Astrocyte of the spinal cord (primary cell): ENCODE results near the gene TRPV4.

Experiments used
- DNase-seq: peaks from one replicate; pipeline ENCODE4 v3.0.0; 2011; ENCODE audit warnings: low read depth, low spot score
- H3K4me3 ChIP-seq: 2 replicates; pipeline ENCODE4 v1.5.1; 2011; ENCODE audit warnings: low read depth, mild to moderate bottlenecking, low read length, moderate library complexity
- in situ Hi-C: cut with HindIII; loops from 2 replicates; pipeline ENCODE4 v1.10.0; 2017; ENCODE audit warnings: low sequenced_read_pairs
- TF ChIP-seq, protein P1 (sequence below): IDR thresholded peaks from 2 replicates; pipeline ENCODE4 v1.5.1; 2012; ENCODE audit warnings: low read depth, mild to moderate bottlenecking, low read length, inconsistent platforms

Gene TRPV4

DNA sequence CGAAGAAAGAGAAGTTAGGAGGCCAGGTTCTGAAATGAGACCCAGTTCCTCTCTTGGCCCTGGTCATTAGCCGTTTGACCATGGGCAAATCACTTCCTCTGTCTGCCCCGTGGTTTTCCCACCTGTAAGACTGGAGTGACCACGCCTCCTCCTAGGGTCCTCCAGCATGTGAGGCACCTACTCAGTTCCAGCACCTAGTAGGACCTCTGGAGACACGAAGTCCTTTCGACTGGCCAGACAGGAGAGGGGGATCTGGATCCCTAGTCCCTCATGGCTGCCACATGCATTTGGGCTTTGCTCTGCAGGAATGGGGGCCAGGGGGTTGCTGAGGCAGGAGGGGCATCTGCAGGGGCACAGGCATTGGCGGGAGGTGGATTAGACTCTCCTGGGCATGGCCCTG lies 16.3 kb downstream of the TRPV4 start:
- DNase-seq, result no peak
- H3K4me3 ChIP-seq, result no peak overlapping the region
- in situ Hi-C loops, result no loop called here
- TF ChIP-seq, protein P1, sequence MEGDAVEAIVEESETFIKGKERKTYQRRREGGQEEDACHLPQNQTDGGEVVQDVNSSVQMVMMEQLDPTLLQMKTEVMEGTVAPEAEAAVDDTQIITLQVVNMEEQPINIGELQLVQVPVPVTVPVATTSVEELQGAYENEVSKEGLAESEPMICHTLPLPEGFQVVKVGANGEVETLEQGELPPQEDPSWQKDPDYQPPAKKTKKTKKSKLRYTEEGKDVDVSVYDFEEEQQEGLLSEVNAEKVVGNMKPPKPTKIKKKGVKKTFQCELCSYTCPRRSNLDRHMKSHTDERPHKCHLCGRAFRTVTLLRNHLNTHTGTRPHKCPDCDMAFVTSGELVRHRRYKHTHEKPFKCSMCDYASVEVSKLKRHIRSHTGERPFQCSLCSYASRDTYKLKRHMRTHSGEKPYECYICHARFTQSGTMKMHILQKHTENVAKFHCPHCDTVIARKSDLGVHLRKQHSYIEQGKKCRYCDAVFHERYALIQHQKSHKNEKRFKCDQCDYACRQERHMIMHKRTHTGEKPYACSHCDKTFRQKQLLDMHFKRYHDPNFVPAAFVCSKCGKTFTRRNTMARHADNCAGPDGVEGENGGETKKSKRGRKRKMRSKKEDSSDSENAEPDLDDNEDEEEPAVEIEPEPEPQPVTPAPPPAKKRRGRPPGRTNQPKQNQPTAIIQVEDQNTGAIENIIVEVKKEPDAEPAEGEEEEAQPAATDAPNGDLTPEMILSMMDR, result no peak

DNA sequence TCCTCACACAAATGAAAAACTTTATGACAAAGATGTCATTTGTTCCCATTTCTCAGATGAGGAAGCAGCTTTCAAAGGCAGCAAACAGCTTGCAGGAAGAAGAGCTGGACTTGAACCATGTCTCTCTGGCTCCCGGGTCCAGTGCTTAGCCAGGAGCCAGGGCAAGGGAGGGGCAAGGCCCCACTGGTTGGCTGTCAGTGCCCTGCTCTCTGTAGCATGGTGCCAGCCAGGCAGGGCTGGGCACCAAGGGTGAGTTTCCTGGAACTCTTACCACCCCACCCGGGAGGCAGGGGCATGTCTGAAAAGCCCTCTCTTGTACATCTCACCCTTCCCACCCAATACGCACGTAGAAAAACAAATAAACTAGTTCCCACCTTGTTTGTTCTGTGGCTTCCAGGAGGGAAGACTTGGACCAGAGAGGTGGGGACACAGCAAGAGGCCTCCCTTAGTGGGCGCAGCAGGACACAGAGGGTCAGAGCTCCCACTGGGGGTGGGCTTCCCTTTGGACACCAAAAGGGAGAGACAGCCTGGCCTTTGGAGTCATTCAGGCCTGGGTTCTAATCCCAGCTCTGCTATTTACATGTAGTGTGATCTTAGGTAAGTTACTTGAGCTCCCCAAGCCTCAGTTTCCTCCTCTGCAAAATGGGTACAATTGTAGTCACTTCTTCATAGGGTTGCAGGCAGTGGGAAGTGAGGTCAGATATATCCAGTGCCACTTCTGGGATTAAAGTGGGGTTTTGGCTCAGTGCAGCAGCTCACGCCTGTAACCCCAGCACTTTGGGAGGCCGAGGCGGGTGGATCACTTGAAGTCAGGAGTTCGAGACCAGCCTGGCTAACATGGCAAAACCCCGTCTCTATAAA lies 17.2 kb downstream of the TRPV4 start:
- no peak overlapping the region for H3K4me3 ChIP-seq
- DNase-seq, result no peak
- TF ChIP-seq, protein P1, result no peak
- in situ Hi-C loops, result no loop called here

DNA sequence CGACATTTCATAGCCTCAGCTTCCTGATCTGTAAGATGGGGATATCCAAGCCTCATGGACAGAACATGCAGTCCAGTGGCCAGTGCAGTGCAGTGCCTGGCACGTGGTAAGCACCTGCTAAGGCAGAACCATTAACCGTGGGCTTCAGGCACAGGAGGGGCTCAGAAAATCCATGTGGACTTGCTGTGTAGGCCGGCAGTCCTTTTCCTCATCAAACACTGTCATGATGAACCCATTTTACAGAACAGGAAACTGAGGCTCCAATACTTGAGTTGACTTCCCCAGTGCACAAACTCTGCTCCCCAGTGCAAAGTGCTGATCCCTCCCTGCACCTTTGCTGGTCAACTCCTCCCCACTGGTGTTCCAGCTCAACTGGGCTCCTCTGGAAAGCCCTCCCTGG lies 18.0 kb downstream of the TRPV4 start:
- TF ChIP-seq, protein P1, result no peak
- in situ Hi-C loops, result no loop called here
- no peak for DNase-seq
- no peak overlapping the region for H3K4me3 ChIP-seq

DNA sequence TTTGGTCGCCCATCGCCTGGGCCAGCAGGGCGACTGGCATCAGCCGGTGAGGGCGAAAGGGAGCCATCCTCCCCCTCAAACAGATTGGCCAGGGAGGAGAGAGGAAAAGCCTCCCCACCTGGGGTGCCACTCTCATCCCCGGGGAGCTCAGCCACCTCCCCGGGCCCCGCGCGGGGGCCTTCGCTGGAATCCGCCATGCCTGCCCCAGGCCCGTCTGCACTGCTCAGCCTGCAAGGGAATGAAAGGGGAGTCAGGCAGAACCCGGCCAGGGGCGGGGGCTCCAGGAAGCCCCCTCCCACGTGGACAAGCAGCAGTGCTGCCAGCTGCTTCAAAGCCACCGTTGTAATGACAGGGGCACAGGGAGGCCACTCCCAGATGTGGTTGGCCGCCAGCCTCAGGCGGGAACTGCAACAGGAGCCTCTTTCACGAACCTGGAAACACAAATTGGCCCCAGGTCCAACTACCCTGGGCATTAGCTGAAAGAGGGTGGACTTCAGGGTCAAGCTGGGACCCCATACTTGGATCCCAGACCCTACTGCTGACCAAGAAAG lies 18.5 kb downstream of the TRPV4 start:
- no peak overlapping the region for H3K4me3 ChIP-seq
- DNase-seq, result no peak
- TF ChIP-seq, protein P1, result no peak
- in situ Hi-C loops, result no loop called here

DNA sequence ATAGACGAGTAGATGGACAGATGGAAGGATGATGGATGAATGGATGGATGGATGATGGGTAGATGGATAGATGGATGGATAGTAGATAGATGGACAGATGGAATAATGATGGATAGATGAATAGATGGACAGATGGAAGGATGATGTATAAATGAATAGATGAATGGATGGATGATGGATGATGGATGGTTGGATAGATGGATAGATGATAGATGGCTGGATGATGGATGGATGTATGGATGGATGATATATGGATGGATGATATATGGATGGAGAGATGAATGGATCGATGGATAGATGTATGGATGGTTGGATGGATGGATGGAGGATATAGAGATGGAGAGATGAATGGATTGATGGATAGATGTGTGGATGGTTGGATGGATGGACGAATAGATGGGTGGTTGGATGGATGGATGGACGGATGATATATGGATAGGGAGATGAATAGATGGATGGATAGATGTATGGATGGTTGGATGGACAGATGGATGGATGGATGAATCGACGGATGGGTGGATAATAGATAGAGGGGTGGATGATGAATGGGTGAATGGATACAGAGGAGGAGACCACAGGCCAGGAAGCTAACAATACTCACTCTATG lies 19.3 kb downstream of the TRPV4 start:
- H3K4me3 ChIP-seq, result no peak overlapping the region
- TF ChIP-seq, protein P1, result no peak
- no peak for DNase-seq
- in situ Hi-C loops, result no loop called here

DNA sequence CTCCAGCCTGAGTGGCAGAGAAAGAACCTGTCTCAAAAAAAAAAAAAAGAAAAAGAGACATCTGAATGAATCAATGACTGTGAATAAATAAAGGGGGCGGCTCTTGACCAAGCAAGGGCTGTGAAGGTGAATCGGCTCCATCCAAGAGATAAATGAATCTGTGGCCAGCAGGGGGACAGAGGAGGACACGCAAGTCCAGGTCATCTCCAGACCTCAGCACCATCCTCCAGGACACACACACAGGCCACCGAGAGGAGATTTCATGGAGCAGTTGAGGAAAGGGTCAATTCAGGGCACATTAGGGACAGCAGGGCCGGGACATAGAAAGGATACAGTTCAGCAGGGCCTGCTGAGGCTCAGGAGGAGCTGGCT lies 21.6 kb downstream of the TRPV4 start:
- in situ Hi-C loops, result no loop called here
- no peak for DNase-seq
- TF ChIP-seq, protein P1, result no peak
- no peak overlapping the region for H3K4me3 ChIP-seq
